ENCODE results near the gene DMBT1. TPM values are rescaled to one million over a fixed set of nuclear protein-coding genes. Genes with fewer than 3 reads are reported as not detected.
"Not testable (repeated sequence)": the region's sequence is repeated elsewhere in the genome, so short reads cannot be mapped to it uniquely, and the experiment has no call there.

DMBT1 gene
- total RNA-seq, 2 donors from 2014 or later, result 33.6 to 165 TPM

- no peaks in the 10 kb centered on the region for H3K27me3 ChIP-seq
- no peak overlapping the region for H3K4me3 ChIP-seq
- H3K27ac ChIP-seq, result no peak overlapping the region
- intact Hi-C loops (cut with DNase I), result no loop called here
- H3K36me3 ChIP-seq, result no peaks in the 10 kb centered on the region
- H3K9me3 ChIP-seq, result no peaks in the 10 kb centered on the region
- TF ChIP-seq CTCF (IDR thresholded peaks at IDR 0.05), result no peak
- DNase-seq, result no peak
- H3K4me1 ChIP-seq, result no peaks in the 10 kb centered on the region
- H3K9ac ChIP-seq (ENCODE audit: low read depth in 2 of 2, low read length in 2 of 2), result no peak overlapping the region
Measured at GRCh38 chr10:122590153-122590552, 29.6 kb downstream of the DMBT1 start.

- Histone ChIP-seq H3K27ac (no peak overlapping the region), H3K9ac (ENCODE audit: low read depth in 2 of 2, low read length in 2 of 2) (no peak overlapping the region), H3K4me3 (no peak overlapping the region), H3K4me1 (no peaks in the 10 kb centered on the region), H3K9me3 (no peaks in the 10 kb centered on the region), H3K27me3 (no peaks in the 10 kb centered on the region), H3K36me3 (no peaks in the 10 kb centered on the region)
- intact Hi-C loops (cut with DNase I), result no loop called here
- TF ChIP-seq CTCF (IDR thresholded peaks at IDR 0.05), result no peak
- no peak for DNase-seq
Measured at GRCh38 chr10:122591736-122592135, 31.2 kb downstream of the DMBT1 start.

- Histone ChIP-seq H3K36me3 (no peaks in the 10 kb centered on the region), H3K9me3 (no peaks in the 10 kb centered on the region), H3K4me1 (no peaks in the 10 kb centered on the region), H3K27ac (no peak overlapping the region), H3K27me3 (no peaks in the 10 kb centered on the region), H3K4me3 (no peak overlapping the region), H3K9ac (ENCODE audit: low read depth in 2 of 2, low read length in 2 of 2) (no peak overlapping the region)
- no peak for DNase-seq
- intact Hi-C loops (cut with DNase I), result no loop called here
- TF ChIP-seq CTCF (IDR thresholded peaks at IDR 0.05), result no peak
Measured at GRCh38 chr10:122592161-122592560, 31.6 kb downstream of the DMBT1 start.

GRCh38 chr10:122617476-122618270, 57.1 kb downstream of the DMBT1 start:
- no peak for DNase-seq

GRCh38 chr10:122618461-122619165, 58.1 kb downstream of the DMBT1 start:
- Histone ChIP-seq H3K9me3 (no peaks in the 10 kb centered on the region), H3K4me1 (no peaks in the 10 kb centered on the region), H3K27me3 (no peaks in the 10 kb centered on the region), H3K36me3 (no peaks in the 10 kb centered on the region), H3K4me3 (no peak overlapping the region), H3K27ac (no peak overlapping the region), H3K9ac (ENCODE audit: low read depth in 2 of 2, low read length in 2 of 2) (no peak overlapping the region)
- no peak for DNase-seq
- no peak for TF ChIP-seq CTCF (IDR thresholded peaks at IDR 0.05)
- intact Hi-C loops (cut with DNase I), result no loop called here

More at GRCh38 chr10:122617476-122618270, 57.1 kb downstream of the DMBT1 start:
- no peaks in the 10 kb centered on the region for H3K27me3 ChIP-seq
- H3K9me3 ChIP-seq, result no peaks in the 10 kb centered on the region
- TF ChIP-seq CTCF (IDR thresholded peaks at IDR 0.05), result no peak
- no peaks in the 10 kb centered on the region for H3K36me3 ChIP-seq
- H3K4me1 ChIP-seq, result no peaks in the 10 kb centered on the region
- intact Hi-C loops (cut with DNase I), result no loop called here
- H3K4me3 ChIP-seq, result no peak overlapping the region
- no peak overlapping the region for H3K9ac ChIP-seq (ENCODE audit: low read depth in 2 of 2, low read length in 2 of 2)
- no peak overlapping the region for H3K27ac ChIP-seq

- intact Hi-C loops (cut with DNase I); H3K27ac ChIP-seq; H3K27me3 ChIP-seq; H3K4me3 ChIP-seq; H3K9ac ChIP-seq (ENCODE audit: low read depth in 2 of 2, low read length in 2 of 2); DNase-seq; H3K36me3 ChIP-seq; H3K9me3 ChIP-seq; H3K4me1 ChIP-seq: not testable (repeated sequence)
Measured at GRCh38 chr10:122620961-122621360, 60.4 kb downstream of the DMBT1 start.
